AG04449 (cell line): ENCODE results near the gene SIGLEC5.

ENCODE experiments used
- CTCF ChIA-PET: fragments of 350-600 bp; formaldehyde crosslinking; extraction: SDS; loops from one replicate; lab custom pipeline; 2021; ENCODE audit warnings: antibody characterized with exemption; lab: Yijun Ruan, JAX
- POLR2A ChIA-PET: fragments of 400-600, 350-600 bp; formaldehyde crosslinking; extraction: SDS; loops from one replicate; lab custom pipeline; 2020; ENCODE audit warnings: antibody characterized with exemption, inconsistent platforms; lab: Yijun Ruan, JAX
- DNase-seq: peaks from one replicate; pipeline ENCODE4 v3.0.0-alpha.2; 2010; ENCODE audit warnings: low read depth, low spot score
- H3K4me3 ChIP-seq: 2 replicates; pipeline ENCODE4 v1.5.1; 2011; ENCODE audit warnings: low read depth, mild to moderate bottlenecking, control low read depth, low read length
- TF ChIP-seq, protein P1 (sequence below): IDR thresholded peaks from one replicate; pipeline ENCODE4 v1.5.1; 2011; ENCODE audit warnings: mild to moderate bottlenecking, moderate library complexity, low read length, control low read depth, inconsistent platforms; ENCODE audit not compliant: insufficient read depth; ENCODE audit errors: missing control alignments

SIGLEC5 gene

DNA sequence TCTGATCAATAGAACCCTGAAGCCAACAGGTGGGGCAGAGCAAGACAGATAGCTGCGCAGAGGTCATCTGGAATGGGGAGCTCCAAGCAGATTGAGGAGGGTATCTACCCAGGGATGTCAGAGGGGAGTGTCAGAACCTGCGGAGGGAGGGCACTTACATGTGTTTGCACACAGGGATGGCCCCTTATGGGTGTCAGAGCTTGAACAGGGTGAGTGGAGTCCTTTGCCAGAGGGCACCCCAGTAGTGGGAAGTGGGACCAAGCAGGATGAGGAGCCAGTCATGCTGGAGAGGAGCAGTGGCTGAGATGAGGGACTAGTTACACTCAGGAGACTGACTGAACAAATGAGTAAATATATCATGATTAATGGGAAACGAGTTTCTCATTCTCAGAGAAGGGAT lies 33.4 kb upstream of the SIGLEC5 start:
- H3K4me3 ChIP-seq, result no peak overlapping the region
- TF ChIP-seq, protein P1, sequence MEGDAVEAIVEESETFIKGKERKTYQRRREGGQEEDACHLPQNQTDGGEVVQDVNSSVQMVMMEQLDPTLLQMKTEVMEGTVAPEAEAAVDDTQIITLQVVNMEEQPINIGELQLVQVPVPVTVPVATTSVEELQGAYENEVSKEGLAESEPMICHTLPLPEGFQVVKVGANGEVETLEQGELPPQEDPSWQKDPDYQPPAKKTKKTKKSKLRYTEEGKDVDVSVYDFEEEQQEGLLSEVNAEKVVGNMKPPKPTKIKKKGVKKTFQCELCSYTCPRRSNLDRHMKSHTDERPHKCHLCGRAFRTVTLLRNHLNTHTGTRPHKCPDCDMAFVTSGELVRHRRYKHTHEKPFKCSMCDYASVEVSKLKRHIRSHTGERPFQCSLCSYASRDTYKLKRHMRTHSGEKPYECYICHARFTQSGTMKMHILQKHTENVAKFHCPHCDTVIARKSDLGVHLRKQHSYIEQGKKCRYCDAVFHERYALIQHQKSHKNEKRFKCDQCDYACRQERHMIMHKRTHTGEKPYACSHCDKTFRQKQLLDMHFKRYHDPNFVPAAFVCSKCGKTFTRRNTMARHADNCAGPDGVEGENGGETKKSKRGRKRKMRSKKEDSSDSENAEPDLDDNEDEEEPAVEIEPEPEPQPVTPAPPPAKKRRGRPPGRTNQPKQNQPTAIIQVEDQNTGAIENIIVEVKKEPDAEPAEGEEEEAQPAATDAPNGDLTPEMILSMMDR, result no peak
- CTCF ChIA-PET, result interaction anchor here (1.0 to 7.2 kb wide), 4 partner anchors 19 to 192 kb away, joined by 3 to 41 read pairs (median 5); no protein-coding TSS in a partner anchor
- DNase-seq, result no peak
- POLR2A ChIA-PET, result no interaction called here

DNA sequence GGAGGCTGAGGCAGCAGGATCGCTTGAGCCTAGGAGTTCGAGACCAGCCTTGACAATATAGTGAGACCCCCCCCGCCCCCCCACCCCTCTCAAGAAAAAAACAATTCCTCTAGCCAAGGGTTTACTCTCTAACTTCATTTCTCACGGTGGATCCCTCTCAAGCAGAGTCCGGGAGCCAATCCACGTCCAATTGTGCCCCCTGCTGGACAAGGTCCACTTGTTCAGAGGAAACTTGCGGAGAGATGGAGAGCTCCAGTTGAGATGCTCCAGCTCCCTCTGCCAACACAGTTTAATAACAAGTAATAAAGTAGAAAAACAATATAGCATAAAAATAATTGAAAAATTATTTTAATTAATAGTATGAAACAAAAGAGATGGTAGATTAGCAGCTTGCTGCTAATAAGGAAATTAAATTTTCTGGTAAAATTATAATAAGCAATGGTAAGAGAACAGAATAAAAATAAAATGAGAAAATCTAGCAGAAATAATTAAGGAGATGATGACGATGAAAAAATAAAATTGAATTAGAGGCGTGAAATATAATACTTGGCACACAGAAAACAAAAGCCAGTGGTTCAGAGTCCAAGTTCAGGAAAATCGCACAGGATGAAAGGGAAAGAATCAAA lies 30.9 kb upstream of the SIGLEC5 start:
- POLR2A ChIA-PET, result interaction anchor here (0.6 kb wide), 1 partner anchor 90 kb away, joined by 4 read pairs; the partner anchor contains the start of gene ZNF175
- DNase-seq, result peak; percentile 10
- TF ChIP-seq, protein P1, result peak; percentile 83
- CTCF ChIA-PET, result interaction anchor here (0.7 to 8.6 kb wide), 21 partner anchors 9 to 323 kb away, joined by 3 to 184 read pairs (median 4); partner anchors contain the start of gene CEACAM18
- no peak overlapping the region for H3K4me3 ChIP-seq

DNA sequence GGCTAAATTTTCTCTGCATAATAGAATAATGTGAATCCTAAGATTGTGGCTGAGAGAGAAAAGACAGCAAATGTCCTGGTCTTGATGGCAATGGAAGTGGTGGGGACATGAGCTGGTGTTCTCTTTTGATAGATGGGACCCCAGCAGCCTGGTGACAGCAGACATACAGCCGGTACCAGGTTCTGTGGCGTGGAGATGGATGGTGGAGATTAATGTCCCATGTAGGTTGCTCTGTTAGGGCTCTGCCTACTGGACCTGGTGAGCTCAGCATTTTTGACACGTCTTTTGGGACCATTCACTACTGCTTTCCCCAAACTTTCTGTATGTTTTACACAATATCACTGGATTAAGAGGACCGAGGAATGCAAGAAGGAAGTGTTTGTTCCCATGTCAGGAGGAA lies 24.6 kb upstream of the SIGLEC5 start:
- POLR2A ChIA-PET, result no interaction called here
- CTCF ChIA-PET, result interaction anchor here (1.0 to 8.6 kb wide), 6 partner anchors 15 to 181 kb away, joined by 3 to 184 read pairs (median 4); partner anchors contain the start of gene CEACAM18
- TF ChIP-seq, protein P1, result no peak
- H3K4me3 ChIP-seq, result no peak overlapping the region
- no peak for DNase-seq

DNA sequence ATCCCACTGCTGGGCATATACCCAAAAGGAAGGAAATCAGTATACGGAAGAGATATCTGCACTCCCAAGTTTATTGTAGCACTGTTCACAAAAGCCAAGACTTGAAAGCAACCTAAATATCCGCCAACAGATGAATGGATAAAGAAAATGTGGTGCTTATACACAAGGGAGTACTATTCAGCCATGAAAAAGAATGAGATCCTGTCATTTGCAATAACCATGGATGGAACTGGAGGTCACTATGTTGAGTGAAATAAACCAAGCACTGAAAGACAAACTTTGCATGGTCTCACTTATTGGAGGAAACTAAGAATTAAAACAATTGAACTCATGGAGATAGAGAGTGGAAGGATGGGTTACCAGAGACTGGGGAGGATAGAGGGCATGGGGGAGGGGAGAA lies 23.0 kb upstream of the SIGLEC5 start:
- TF ChIP-seq, protein P1, result no peak
- no peak for DNase-seq
- POLR2A ChIA-PET, result no interaction called here
- H3K4me3 ChIP-seq, result no peak overlapping the region
- CTCF ChIA-PET, result interaction anchor here (1.2 to 1.5 kb wide), 3 partner anchors 28 to 181 kb away, joined by 3 to 5 read pairs (median 3); no protein-coding TSS in a partner anchor

DNA sequence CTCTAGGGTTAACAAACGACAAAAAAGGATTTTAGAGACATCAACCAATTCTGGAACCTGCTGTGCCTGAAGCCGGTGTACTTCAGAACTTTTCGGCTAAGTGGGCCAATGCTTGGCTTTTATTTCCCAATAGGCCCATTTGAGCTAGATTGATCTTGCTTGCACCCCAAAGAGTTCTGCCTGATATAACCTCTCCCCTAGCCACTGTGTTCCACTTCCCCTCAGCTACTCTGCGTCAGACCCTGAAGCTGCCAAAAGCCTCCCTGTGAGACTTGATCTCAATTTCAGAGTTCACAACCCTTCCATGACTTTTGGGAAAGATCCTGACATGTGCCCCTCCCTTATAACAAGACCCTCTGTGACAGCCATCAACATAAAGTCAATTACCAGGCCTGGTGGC lies 22.1 kb upstream of the SIGLEC5 start:
- ChIA-PET CTCF (interaction anchor here (0.9 to 1.5 kb wide), 4 partner anchors 12 to 231 kb away, joined by 3 to 5 read pairs (median 4); no protein-coding TSS in a partner anchor), POLR2A (no interaction called here)
- no peak overlapping the region for H3K4me3 ChIP-seq
- TF ChIP-seq, protein P1, result no peak
- no peak for DNase-seq

DNA sequence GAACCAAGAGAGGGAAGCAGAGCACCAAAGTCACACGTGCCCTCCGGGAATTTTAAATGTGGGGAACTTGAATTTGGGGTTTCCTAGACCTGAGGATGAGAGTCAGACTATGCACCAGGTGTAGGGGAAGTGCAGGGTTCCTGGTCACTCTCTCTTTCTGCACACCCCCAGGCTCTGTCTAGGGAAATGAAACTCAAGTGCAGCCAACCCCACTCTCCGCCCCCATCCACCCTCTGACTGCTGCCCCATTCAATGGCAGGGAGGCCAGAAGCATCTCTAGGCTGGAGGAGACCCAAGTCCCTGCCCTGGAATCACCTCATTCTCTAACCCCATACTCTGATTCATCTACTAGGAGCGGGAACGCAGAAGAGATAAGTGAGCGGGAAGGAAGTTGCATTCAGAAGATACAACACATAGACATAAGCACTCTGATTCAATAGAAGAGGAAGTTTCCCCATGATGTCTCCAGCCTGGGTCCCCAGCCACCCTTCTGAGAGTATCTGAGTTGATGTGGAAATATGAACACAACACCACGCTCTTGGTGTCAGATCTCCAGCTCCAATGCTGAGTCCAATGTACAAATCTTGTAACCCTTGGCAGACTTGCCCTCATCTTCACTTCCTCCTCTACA lies 21.1 kb upstream of the SIGLEC5 start:
- POLR2A ChIA-PET, result no interaction called here

More for the DNA sequence above, 21.1 kb upstream of the SIGLEC5 start:
- TF ChIP-seq, protein P1, result no peak
- DNase-seq, result no peak
- CTCF ChIA-PET, result interaction anchor here (1.5 kb wide), 1 partner anchor 11 kb away, joined by 4 read pairs; no protein-coding TSS in a partner anchor
- no peak overlapping the region for H3K4me3 ChIP-seq
